Spleen (tissue), 7 donors: ENCODE data around the gene CENPP.

ENCODE experiments used
- CTCF ChIP-seq, 11 experiments: fragments of 200-600 bp in 7 of 11; fragments of 450-650 bp in 4 of 11; sonication (generic) in 4 of 11; IDR thresholded peaks in 8 of 11; conservative IDR thresholded peaks in 3 of 11; 1 replicate in 7 of 11; 2 replicates in 4 of 11; pipeline versions ENCODE4 v1.4.0 to v1.8.0; 2016 to 2021; ENCODE audit warnings: antibody characterized with exemption in 11 of 11, inconsistent platforms in 4 of 11, mild to moderate bottlenecking in 1 of 11
- POLR2A ChIP-seq, 3 donors: fragments of 450-650 bp; IDR thresholded peaks; one replicate each; pipeline ENCODE4 v1.5.1; 2017; ENCODE audit warnings: antibody characterized with exemption in 3 of 3, mild to moderate bottlenecking in 1 of 3
- donor health status: DM: no; HTN: no; CAD: no; lungs with moderate emphysema.
- donor health status: DM: no; HTN: no; CAD: no.
- donor health status: DM: no; HTN: no; CAD: no.

- TF ChIP-seq CTCF (IDR thresholded peaks at IDR 0.05 in 8 of 11, conservative IDR thresholded peaks at IDR 0.05 in 3 of 11) (no peak), POLR2A (IDR thresholded peaks at IDR 0.05) (no peak)
These were observed 46.5 kb upstream of the CENPP start for GRCh38 chr9:92279302-92279701.
